HCT116 (cell line): ENCODE measurements around the gene BOC. TPM values are rescaled to one million over a fixed set of nuclear protein-coding genes. Genes with fewer than 3 reads are reported as not detected.

Experiments
- ATAC-seq: fragments of 200-7000 bp; cut with Tn5 transposase; 2 replicates; pipeline ENCODE4 v1.9.1; 2020; ENCODE audit warnings: mild to moderate bottlenecking, moderate library complexity
- BruUV-seq: library from RNA; stranded (reverse); fragments of 400-500 nt; replicated peaks from 2 replicates; lab custom pipeline; 2021; lab: Mats Ljungman, UMichigan
- CTCF ChIA-PET: fragments of 300-600 bp; sonication (Branson Sonifier 250); formaldehyde crosslinking; loops from one replicate; lab custom pipeline; 2021; ENCODE audit warnings: antibody characterized with exemption; lab: Charles Lee
- POLR2A ChIA-PET: fragments of 300-600, 350-600 bp; sonication (Branson Sonifier 250); formaldehyde crosslinking; loops from one replicate; lab custom pipeline; 2021; ENCODE audit warnings: antibody characterized with exemption; lab: Charles Lee
- RAD21 ChIA-PET, 2 experiments: fragments of 300-600 bp; sonication (Branson Sonifier 250); formaldehyde crosslinking; loops; one replicate each; lab custom pipeline; 2023; ENCODE audit warnings: low total read pairs in 2 of 2; ENCODE audit not compliant: uncharacterized antibody in 2 of 2, unreplicated experiment in 2 of 2, low non-redundant PET in 1 of 2; lab: Charles Lee
- DNase-seq: peaks from one replicate; pipeline ENCODE4 v3.0.0-alpha.2; 2010; ENCODE audit warnings: low read depth, low spot score
- H2AFZ ChIP-seq: fragments of 200-600 bp; shearing (Covaris generic), sonication (generic); 2 replicates; pipeline ENCODE4 v1.6.1; 2017; ENCODE audit warnings: low read depth, mixed run types, mixed read lengths, antibody characterized with exemption, low read length; ENCODE audit not compliant: poor library complexity, severe bottlenecking
- H3K27ac ChIP-seq: 2 replicates; pipeline ENCODE4 v1.5.1; 2012; ENCODE audit warnings: low read depth, low read length
- H3K27me3 ChIP-seq: fragments of 200-600 bp; sonication (generic); 2 replicates; pipeline ENCODE4 v1.6.1; 2016; ENCODE audit warnings: mixed run types, low read length, mixed read lengths; ENCODE audit not compliant: insufficient read depth
- H3K36me3 ChIP-seq, 2 experiments: fragments of 200-500 bp in 1 of 2; fragments of 200-600 bp in 1 of 2; sonication (Bioruptor generic) in 1 of 2; sonication (generic) in 1 of 2; 2 replicates each; pipeline versions ENCODE4 v1.5.1 to v1.6.1; 2014 to 2016; ENCODE audit warnings: low read length in 2 of 2, inconsistent platforms in 1 of 2, mixed read lengths in 1 of 2, mixed run types in 1 of 2; ENCODE audit not compliant: insufficient read depth in 2 of 2, control insufficient read depth in 1 of 2
- H3K4me1 ChIP-seq, 2 experiments: fragments of 200-600 bp in 1 of 2; sonication (generic) in 1 of 2; 2 replicates each; pipeline versions ENCODE4 v1.5.1 to v1.6.1; 2012 to 2017; ENCODE audit warnings: low read length in 2 of 2, inconsistent platforms in 1 of 2, mild to moderate bottlenecking in 1 of 2, mixed read lengths in 1 of 2, mixed run types in 1 of 2, moderate library complexity in 1 of 2; ENCODE audit not compliant: insufficient read depth in 2 of 2, control insufficient read depth in 1 of 2
- H3K4me2 ChIP-seq: fragments of 200-600 bp; sonication (generic); 2 replicates; pipeline ENCODE4 v1.6.1; 2017; ENCODE audit warnings: mixed run types, low read length, mixed read lengths
- H3K4me3 ChIP-seq, 2 experiments: fragments of 200-600 bp in 1 of 2; sonication (generic) in 1 of 2; replicated peaks in 1 of 2; 2 replicates each; pipeline ENCODE4 v1.5.1; 2011 to 2016; ENCODE audit warnings: low read length in 2 of 2, control low read depth in 1 of 2, low read depth in 1 of 2, mild to moderate bottlenecking in 1 of 2, mixed read lengths in 1 of 2, mixed run types in 1 of 2
- H3K79me2 ChIP-seq: fragments of 200-600 bp; sonication (generic); 2 replicates; pipeline ENCODE4 v1.6.1; 2017; ENCODE audit warnings: mild to moderate bottlenecking, mixed run types, low read length, moderate library complexity, mixed read lengths; ENCODE audit not compliant: insufficient read depth
- H3K9ac ChIP-seq: fragments of 200-600 bp; sonication (generic); 2 replicates; pipeline ENCODE4 v1.6.1; 2016; ENCODE audit warnings: low read length, mixed read lengths
- H3K9me2 ChIP-seq: fragments of 200-600 bp; sonication (generic), shearing (Covaris generic); 2 replicates; pipeline ENCODE4 v1.6.1; 2017; ENCODE audit warnings: mixed run types, mild to moderate bottlenecking, moderate library complexity; ENCODE audit not compliant: insufficient read depth
- H3K9me3 ChIP-seq, 2 experiments: fragments of 200-500 bp in 1 of 2; fragments of 200-600 bp in 1 of 2; sonication (Bioruptor generic) in 1 of 2; sonication (generic) in 1 of 2; 2 replicates each; pipeline ENCODE4 v1.6.1; 2014 to 2017; ENCODE audit warnings: low read length in 2 of 2, mixed read lengths in 2 of 2, inconsistent platforms in 1 of 2, low read depth in 1 of 2, mild to moderate bottlenecking in 1 of 2, mixed run types in 1 of 2, moderate library complexity in 1 of 2; ENCODE audit not compliant: control insufficient read depth in 1 of 2, insufficient read depth in 1 of 2
- H4K20me1 ChIP-seq: fragments of 200-600 bp; sonication (generic), shearing (Covaris generic); 2 replicates; pipeline ENCODE4 v1.6.1; 2017; ENCODE audit warnings: mixed run types, mild to moderate bottlenecking, moderate library complexity; ENCODE audit not compliant: insufficient read depth
- ATF3 ChIP-seq: IDR thresholded peaks from 2 replicates; pipeline ENCODE4 v1.6.1; 2012
- CBX3 ChIP-seq: IDR thresholded peaks from 2 replicates; pipeline ENCODE4 v1.6.1; 2012; ENCODE audit warnings: low read depth
- EZH2phosphoT487 ChIP-seq: fragments of 200-600 bp; IDR thresholded peaks from 2 replicates; pipeline ENCODE4 v1.6.1; 2018; ENCODE audit warnings: antibody characterized with exemption, borderline replicate concordance
- FOSL1 ChIP-seq: IDR thresholded peaks from 2 replicates; pipeline ENCODE4 v1.6.1; 2012; ENCODE audit warnings: low read depth
- JUND ChIP-seq: IDR thresholded peaks from 2 replicates; pipeline ENCODE4 v1.6.1; 2012
- REST ChIP-seq: IDR thresholded peaks from 2 replicates; pipeline ENCODE4 v1.6.1; 2012; ENCODE audit warnings: low read depth
- SIN3A ChIP-seq: IDR thresholded peaks from 2 replicates; pipeline ENCODE4 v1.6.1; 2012; ENCODE audit warnings: low read depth
- SP1 ChIP-seq: IDR thresholded peaks from 2 replicates; pipeline ENCODE4 v1.6.1; 2012; ENCODE audit warnings: low read depth
- YY1 ChIP-seq: IDR thresholded peaks from 2 replicates; pipeline ENCODE4 v1.6.1; 2011; ENCODE audit warnings: low read length, low read depth, moderate library complexity, mild to moderate bottlenecking; ENCODE audit not compliant: insufficient replicate concordance; ENCODE audit errors: extremely low read depth
- ZBTB33 ChIP-seq: IDR thresholded peaks from 2 replicates; pipeline ENCODE4 v1.6.1; 2011; ENCODE audit warnings: mild to moderate bottlenecking, low read length, moderate library complexity; ENCODE audit not compliant: insufficient replicate concordance; ENCODE audit errors: extremely low read depth
- intact Hi-C: fragments of 100-400 bp; cut with micrococcal nuclease; formaldehyde crosslinking; loops from 2 replicates; pipeline ENCODE4 v1.10.0; 2022
- total RNA-seq: library from RNA; stranded (reverse); gene quantifications from one replicate; pipeline ENCODE4 v1.2.1, GENCODE V29; 2021; ENCODE audit not compliant: unreplicated experiment
- TF ChIP-seq, protein P1 (sequence below): IDR thresholded peaks from 2 replicates; pipeline ENCODE4 v1.6.1; 2012
- TF ChIP-seq, protein P2 (sequence below), 3 experiments: fragments of 200-600 bp in 1 of 3; sonication (generic) in 1 of 3; IDR thresholded peaks in 2 of 3; conservative IDR thresholded peaks in 1 of 3; 2 replicates each; pipeline ENCODE4 v1.5.1; 2012 to 2017; ENCODE audit warnings: low read depth in 2 of 3, low read length in 2 of 3, antibody characterized with exemption in 1 of 3, borderline replicate concordance in 1 of 3, control low read depth in 1 of 3, mild to moderate bottlenecking in 1 of 3, mixed read lengths in 1 of 3, mixed run types in 1 of 3, moderate library complexity in 1 of 3; ENCODE audit not compliant: insufficient read depth in 1 of 3

Gene BOC
- total RNA-seq, 1 experiment from 2014 or later, result 3.3 TPM

DNA sequence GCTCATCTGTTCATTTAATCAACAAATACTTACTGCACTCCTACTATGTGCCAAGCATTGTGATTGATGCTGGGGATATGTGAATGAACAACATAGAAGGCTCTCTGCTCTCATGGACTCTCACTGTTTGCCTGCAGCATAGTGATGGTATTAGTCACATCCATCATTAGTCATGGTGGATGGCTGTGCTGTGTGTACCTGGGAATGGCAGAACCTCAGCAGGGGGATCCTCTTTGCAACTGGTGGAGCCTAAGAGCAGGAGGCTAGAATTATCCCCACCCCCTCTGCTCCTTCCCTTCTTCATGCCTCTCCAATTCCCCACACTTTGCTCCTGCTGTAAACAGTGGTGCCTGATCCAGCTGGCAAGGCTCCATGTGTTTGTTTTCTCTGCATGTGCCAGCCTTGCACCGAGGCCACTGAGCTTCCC lies 20.5 kb downstream of the BOC start:
- RAD21 ChIA-PET, result no interaction called here
- TF ChIP-seq FOSL1 (peak; percentile 84), CBX3 (peak; percentile 64), JUND (peak; percentile 81), SIN3A (no peak; the same call in 1 of the 2 replicates), YY1 (peak; percentile 42)
- TF ChIP-seq, protein P1, sequence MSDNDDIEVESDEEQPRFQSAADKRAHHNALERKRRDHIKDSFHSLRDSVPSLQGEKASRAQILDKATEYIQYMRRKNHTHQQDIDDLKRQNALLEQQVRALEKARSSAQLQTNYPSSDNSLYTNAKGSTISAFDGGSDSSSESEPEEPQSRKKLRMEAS, result 0 out of 2 replicates have a peak, but pooled peaks have one; percentile 39
- TF ChIP-seq, protein P2, sequence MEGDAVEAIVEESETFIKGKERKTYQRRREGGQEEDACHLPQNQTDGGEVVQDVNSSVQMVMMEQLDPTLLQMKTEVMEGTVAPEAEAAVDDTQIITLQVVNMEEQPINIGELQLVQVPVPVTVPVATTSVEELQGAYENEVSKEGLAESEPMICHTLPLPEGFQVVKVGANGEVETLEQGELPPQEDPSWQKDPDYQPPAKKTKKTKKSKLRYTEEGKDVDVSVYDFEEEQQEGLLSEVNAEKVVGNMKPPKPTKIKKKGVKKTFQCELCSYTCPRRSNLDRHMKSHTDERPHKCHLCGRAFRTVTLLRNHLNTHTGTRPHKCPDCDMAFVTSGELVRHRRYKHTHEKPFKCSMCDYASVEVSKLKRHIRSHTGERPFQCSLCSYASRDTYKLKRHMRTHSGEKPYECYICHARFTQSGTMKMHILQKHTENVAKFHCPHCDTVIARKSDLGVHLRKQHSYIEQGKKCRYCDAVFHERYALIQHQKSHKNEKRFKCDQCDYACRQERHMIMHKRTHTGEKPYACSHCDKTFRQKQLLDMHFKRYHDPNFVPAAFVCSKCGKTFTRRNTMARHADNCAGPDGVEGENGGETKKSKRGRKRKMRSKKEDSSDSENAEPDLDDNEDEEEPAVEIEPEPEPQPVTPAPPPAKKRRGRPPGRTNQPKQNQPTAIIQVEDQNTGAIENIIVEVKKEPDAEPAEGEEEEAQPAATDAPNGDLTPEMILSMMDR (IDR thresholded peaks at IDR 0.05 in 2 of 3, conservative IDR thresholded peaks at IDR 0.05 in 1 of 3; ENCODE audit: borderline replicate concordance in 1 of 3, insufficient read depth in 1 of 3, low read depth in 2 of 3, low read length in 2 of 3), result no peak
- POLR2A ChIA-PET, result no interaction called here
- DNase-seq (peak; percentile 50), ATAC-seq (peak; percentile 99)
- Histone ChIP-seq H3K9me2 (no peaks in the 10 kb centered on the region), H3K4me2 (peak overlapping the region; percentile 64), H3K79me2 (no peaks in the 10 kb centered on the region), H3K27ac (no peak overlapping the region), H3K9me3 (no peaks in the 10 kb centered on the region), H2AFZ (peak overlapping the region; percentile 49), H4K20me1 (no peaks in the 10 kb centered on the region), H3K9ac (0 out of 2 replicates have a peak overlapping the region, but pooled peaks have one; percentile 14), H3K36me3 (no peaks in the 10 kb centered on the region), H3K4me1 (peaks cover 10 to 16% of the 10 kb centered on the region in 2 experiments), H3K27me3 (no peaks in the 10 kb centered on the region), H3K4me3 (peak overlapping the region in 1 of 2 experiments; percentile 17; a peak in 1 of 4 replicates)
- intact Hi-C loops, result no loop called here
- no TSS peak for BruUV-seq
- CTCF ChIA-PET, result no interaction called here

DNA sequence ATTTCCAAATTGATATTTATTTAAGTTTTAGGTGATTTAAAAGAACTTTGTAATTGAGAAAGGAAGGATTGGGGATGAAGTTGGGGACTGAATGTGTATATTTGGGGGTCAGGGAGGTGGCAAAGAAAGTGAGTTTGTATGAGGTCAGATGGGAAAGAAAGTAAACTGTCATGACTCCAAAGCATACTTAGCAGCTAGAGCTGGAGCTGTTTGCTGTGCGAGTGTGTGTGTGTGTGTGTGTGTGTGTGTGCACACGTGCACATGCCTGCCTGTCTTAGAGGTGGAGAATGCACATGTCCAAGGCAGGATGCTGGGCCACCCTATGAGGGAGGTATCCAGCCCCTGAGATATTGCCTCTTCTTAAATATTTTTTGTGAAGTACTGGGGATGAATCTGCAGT lies 21.0 kb downstream of the BOC start:
- Histone ChIP-seq H3K27me3 (no peaks in the 10 kb centered on the region), H2AFZ (no peak overlapping the region), H3K9me3 (no peaks in the 10 kb centered on the region), H3K4me1 (peaks cover 10 to 16% of the 10 kb centered on the region in 2 experiments), H3K79me2 (no peaks in the 10 kb centered on the region), H3K4me3 (no peak overlapping the region), H3K9me2 (no peaks in the 10 kb centered on the region), H4K20me1 (no peaks in the 10 kb centered on the region), H3K27ac (no peak overlapping the region), H3K4me2 (peak overlapping the region; percentile 64), H3K9ac (0 out of 2 replicates have a peak overlapping the region, but pooled peaks have one; percentile 14), H3K36me3 (no peaks in the 10 kb centered on the region)
- no TSS peak for BruUV-seq
- intact Hi-C loops, result no loop called here
- DNase-seq, result no peak
- RAD21 ChIA-PET, result no interaction called here
- ATAC-seq, result no peak
- POLR2A ChIA-PET, result no interaction called here
- CTCF ChIA-PET, result no interaction called here
- TF ChIP-seq SP1 (no peak), REST (no peak), ATF3 (no peak), ZBTB33 (no peak), EZH2phosphoT487 (no peak)
